Hepatocyte (in vitro differentiated cells): ENCODE measurements around the gene DISC1.

Experiments used
- CTCF ChIP-seq: fragments of 200-600 bp; sonication (generic); IDR thresholded peaks from 2 replicates; pipeline ENCODE4 v1.5.1; 2016; ENCODE audit warnings: antibody characterized with exemption, mild to moderate bottlenecking; ENCODE audit not compliant: poor library complexity
- EZH2 ChIP-seq: fragments of 200-600 bp; sonication (generic); IDR thresholded peaks from 2 replicates; pipeline ENCODE4 v1.6.1; 2016; ENCODE audit warnings: antibody characterized with exemption, mild to moderate bottlenecking, borderline replicate concordance

DNA sequence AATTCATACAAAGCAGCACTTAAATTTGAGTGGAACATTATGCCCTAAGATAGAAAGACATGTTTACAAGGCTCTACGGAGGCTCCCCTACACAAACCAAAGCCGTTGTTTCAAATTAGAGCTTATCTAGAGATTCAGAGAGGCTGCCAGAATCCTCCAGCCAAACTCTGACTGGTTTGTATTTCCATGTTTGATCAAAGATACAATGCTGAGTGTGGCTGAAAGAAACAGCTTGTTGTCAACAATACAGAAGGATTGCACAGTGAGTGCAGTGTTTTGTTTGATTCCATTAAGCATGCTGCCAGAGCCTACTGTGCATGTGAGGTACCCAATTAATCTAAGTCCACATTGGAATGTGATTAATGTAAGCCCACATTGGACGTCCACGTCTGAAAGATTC is 402.7 kb downstream of the DISC1 start:
- no peak for TF ChIP-seq CTCF
- TF ChIP-seq EZH2, result no peak
